ENCODE measurements around the gene PLPPR1.

DNA sequence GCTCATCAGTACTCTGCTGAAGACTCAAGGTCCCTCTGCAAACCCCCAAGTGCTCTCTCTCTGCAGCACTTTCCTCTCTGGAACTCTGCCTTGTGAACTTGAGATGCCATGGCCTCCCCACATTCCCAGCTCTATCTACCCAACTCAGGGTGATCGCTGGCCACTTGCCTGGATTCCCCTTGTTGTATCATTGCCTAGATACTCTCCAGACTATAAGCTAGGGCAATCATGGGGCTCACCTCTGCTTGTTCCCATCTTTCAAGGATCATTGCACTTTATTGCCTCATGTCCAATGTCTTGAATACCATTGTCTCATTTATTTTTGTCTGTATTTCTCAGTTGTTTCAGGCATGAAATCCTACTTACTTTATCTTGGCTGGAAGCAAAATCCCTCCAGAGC, 144.1 kb downstream of the PLPPR1 start:
- TF ChIP-seq EZH2phosphoT487 (IDR thresholded peaks at IDR 0.05; ENCODE audit: borderline replicate concordance), result no peak
- TF ChIP-seq, protein P1, sequence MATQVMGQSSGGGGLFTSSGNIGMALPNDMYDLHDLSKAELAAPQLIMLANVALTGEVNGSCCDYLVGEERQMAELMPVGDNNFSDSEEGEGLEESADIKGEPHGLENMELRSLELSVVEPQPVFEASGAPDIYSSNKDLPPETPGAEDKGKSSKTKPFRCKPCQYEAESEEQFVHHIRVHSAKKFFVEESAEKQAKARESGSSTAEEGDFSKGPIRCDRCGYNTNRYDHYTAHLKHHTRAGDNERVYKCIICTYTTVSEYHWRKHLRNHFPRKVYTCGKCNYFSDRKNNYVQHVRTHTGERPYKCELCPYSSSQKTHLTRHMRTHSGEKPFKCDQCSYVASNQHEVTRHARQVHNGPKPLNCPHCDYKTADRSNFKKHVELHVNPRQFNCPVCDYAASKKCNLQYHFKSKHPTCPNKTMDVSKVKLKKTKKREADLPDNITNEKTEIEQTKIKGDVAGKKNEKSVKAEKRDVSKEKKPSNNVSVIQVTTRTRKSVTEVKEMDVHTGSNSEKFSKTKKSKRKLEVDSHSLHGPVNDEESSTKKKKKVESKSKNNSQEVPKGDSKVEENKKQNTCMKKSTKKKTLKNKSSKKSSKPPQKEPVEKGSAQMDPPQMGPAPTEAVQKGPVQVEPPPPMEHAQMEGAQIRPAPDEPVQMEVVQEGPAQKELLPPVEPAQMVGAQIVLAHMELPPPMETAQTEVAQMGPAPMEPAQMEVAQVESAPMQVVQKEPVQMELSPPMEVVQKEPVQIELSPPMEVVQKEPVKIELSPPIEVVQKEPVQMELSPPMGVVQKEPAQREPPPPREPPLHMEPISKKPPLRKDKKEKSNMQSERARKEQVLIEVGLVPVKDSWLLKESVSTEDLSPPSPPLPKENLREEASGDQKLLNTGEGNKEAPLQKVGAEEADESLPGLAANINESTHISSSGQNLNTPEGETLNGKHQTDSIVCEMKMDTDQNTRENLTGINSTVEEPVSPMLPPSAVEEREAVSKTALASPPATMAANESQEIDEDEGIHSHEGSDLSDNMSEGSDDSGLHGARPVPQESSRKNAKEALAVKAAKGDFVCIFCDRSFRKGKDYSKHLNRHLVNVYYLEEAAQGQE (IDR thresholded peaks at IDR 0.05; ENCODE audit: low read depth), result no peak
